GM19240 (cell line): ENCODE results near the gene IRS2.

Experiments used
- DNase-seq: peaks from one replicate; pipeline ENCODE4 v3.0.0; 2011; ENCODE audit warnings: low spot score; ENCODE audit not compliant: insufficient read length

IRS2 gene

GRCh38 chr13:109707044-109707741 lies 79.2 kb downstream of the IRS2 start:
- no peak for DNase-seq

DNA sequence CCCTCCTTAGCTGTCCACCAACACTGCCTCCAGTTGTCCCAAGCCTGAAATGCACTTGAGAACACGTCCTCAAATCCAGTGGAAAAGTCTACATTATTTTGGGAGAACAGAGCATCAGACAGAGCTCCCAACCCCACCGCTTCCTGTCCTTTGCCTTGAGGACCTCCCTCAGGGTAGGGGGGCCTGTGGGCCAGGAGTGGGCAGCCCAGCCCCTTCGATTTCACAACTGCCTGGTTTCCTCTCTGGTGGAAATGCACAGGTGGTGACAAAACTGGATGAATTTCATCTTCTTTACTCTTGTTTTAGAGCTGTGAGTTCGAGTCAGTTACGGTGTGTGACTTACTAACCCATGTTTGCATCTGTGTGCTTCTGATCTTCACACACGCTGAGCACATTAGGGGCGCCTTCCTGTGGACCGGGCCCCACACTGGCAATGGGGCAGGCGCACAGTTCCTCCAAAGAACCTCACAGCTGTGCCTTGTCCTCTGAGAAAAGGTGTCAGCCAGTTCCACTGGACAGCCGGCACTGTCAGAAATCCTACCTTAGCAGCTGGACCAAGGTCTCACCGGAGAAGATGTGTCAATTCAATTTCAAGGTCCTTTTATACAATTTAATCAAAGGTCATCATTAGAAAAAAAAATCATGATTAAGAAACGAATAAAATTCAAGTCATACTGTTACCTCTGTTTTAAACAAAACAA lies 80.2 kb downstream of the IRS2 start:
- no peak for DNase-seq

DNA sequence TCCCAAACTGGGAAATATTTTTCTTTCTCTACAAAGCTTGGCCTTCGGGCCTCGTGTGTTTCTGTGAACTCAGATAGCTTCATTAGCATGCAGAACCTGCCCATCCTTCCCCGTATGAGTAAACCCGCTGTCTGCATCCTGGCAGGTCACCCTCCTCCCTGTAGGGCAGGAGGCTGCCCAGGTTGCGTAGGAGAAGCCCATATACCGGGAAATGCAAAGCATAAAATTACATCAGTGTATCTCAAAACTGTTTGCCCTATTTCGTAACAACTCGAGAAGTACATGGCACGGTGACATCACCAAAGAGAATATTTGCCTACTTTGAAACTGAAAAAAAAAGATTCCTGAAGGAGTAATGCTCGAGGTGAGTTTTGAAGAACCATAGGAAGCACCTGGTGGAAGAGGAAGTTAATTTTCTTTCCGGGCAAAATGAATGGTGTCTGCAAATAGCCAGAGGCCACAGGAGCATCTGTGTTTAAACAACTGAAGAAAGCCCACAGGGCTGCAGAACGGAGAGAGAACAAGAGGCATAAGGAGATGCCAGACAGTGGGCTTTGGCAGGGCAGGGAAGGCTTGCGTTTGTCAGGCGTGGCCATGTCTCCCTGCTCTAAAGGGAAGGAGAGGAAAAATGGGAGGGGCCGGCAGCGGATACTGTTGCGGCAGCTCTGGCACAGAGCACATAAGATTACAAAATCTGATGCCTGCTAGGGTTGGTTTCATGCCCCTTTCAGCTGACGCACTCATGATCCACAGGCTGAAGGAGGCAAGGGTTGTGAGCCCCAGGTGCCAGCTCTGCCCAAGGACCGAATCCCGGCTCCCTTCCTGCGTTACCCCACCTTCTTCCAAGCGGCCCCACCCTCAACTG lies 81.4 kb downstream of the IRS2 start:
- DNase-seq = no peak

DNA sequence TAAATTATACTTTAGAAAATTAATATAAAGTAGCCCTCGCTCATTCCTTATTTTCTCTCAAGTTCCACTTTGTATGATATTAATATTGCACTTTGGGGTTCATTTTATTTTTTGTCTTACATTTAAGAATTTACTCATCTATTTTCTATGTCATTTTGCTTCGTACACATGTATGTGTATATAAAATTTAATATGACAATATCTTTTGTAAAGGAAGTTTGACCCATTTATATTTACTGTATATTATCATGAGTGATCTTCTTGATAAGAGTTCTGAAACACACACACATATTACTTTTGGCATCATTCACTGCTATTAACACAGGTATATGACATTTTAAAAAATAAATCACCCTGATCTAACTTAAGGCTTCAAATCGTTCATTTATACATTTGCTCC lies 83.1 kb downstream of the IRS2 start:
- no peak for DNase-seq
